Measurements from ENCODE around the gene KIF13A.
"Not testable (repeated sequence)": the region's sequence is repeated elsewhere in the genome, so short reads cannot be mapped to it uniquely, and the experiment has no call there.

KIF13A gene

GRCh38 chr6:17998003-17998402 is 10.6 kb upstream of the KIF13A start:
- no peak for DNase-seq

DNA sequence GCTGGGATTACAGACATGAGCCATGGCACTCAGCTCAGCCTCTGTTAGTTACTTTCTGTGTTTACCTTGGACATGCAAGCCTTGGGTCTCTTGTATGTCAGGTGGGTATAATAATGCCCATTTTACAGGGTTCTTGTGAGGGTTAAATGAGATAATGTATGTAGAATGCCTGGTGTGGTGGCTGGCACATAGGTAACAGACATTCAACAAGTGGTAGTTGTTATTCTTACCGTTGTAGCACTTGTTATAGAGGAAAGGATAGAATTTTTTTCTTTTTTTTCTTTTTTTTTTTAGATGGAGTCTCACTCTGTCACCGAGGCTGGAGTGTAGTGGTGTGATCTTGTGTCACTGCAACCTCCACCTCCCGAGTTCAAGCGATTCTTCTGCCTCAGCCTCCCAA is 8.0 kb upstream of the KIF13A start:
- no peak for DNase-seq

- no peak for DNase-seq
These were observed 6.6 kb upstream of the KIF13A start for GRCh38 chr6:17994019-17994418.

GRCh38 chr6:17988422-17988944 is 1.0 kb upstream of the KIF13A start:
- no peak for DNase-seq

- peak; percentile 28 for DNase-seq
These were observed 424 bp upstream of the KIF13A start for GRCh38 chr6:17987697-17988421.

GRCh38 chr6:17986656-17987446 is 584 bp downstream of the KIF13A start:
- DNase-seq = no peak

DNA sequence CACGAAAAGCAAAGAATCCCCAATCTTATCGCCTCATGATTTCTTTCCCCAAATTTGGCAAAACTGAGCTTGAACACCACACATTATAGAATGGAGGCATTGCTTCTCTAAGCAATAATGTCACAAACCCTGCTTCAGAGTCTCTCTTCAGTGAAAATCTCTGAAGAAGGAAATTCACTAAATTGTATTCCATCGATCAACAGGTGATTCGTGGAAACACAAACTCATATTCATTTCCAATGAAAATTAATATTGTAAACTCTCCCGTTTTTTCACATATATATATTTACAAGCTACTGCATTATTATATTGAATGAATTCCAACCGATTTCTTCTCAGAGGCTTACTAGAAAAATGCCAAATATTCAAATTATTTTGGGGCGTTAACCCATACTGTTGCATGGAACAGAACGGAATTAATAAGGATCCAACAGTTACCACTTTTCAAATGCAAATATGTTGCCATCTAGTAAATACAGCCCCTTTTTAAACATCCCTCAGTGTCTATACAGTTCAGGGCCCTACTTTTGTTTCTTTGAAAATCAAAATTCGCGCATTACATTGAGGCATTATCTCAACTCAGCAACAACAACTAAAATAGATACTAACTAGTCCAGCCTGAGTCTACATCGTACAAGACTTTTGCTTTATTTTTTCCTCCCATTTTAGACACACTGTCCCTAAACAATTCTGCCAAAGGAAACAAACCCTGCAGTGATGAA is 1.3 kb downstream of the KIF13A start:
- no peak for DNase-seq

GRCh38 chr6:17984812-17985670 is 2.4 kb downstream of the KIF13A start:
- no peak for DNase-seq

DNA sequence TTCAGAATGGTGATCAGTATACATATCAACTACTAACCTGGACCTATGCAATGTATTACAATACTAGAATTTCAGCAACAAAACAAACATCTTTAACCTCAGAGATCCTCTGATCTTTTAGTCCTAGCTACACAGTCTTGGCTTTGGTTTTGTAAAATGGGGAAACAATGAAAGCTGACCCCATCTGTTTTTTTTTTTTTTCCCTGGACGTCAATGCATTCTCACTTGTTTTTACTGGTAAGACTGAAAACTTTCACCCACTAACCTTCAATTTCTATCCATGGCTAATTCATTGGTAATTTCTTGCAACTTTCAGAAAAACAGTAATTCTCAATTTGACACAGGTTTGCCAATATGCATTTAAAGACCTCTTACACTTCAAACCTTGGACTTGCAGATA is 3.0 kb downstream of the KIF13A start:
- no peak for DNase-seq

- DNase-seq = no peak
These were observed 3.7 kb downstream of the KIF13A start for GRCh38 chr6:17983730-17984129.

DNA sequence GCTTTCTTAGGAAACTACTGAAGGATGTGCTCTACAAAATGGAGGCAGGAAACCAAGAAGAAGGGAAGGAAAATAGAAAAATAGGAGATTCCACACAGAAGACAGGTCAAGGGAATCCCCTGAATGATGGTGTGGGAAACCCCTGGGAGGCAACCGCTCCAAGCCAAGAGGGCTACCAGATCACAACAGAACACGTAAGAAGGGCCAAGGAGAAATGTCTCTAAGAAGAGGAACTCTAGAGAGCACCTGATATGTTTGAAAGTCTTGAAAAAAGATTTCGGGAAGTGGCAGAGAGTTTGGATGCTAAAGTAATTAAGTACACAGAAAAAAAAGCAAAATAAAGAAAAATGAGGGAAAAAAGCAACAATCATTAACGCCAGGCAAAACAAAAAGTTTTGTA is 7.1 kb downstream of the KIF13A start:
- no peak for DNase-seq

GRCh38 chr6:17979479-17979878 is 8.0 kb downstream of the KIF13A start:
- no peak for DNase-seq

DNA sequence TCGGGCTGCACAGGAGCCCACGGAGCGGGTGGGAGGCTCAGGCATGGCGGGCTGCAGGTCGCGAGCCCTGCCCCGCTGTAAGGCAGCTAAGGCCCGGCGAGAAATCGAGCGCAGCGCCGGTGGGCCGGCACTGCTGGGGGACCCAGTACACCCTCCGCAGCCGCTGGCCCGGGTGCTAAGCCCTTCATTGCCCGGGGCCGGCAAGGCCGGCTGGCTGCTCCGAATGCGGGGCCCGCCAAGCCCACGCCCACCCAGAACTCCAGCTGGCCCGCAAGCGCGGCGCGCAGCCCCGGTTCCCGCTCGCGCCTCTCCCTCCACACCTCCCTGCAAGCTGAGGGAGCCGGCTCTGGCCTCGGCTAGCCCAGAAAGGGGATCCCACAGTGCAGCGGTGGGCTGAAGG is 11.2 kb downstream of the KIF13A start:
- not testable (repeated sequence) for DNase-seq

- DNase-seq = no peak
These were observed 12.7 kb downstream of the KIF13A start for GRCh38 chr6:17974570-17975368.

DNA sequence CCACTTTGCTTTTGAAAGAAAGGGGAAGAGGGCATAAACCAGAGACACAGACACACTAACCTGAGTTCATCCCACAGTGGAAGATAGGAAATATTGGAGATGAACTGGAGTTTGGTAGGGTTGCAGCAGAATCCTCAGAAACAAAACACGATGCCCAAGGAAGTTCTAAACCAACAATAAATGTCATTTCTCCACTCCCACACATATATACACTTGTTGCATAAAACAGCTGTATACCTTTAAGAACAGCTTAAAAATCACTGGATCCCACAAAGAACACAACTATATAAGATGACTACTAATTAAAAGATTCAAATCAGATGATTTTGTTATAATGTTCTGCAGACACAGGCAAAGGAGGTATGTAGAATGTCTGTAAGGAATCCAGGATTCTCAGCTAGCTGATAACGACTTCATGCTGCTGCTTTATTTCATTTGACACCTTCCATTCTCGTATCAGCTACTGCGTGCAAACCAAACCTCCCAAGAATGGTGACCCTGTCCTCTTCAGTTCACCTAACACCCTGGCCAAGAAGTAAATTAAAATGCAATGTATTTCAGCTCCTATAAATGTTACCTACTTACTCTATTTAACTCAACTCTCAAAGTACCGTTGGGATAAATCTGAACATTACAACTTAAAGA is 14.3 kb downstream of the KIF13A start:
- DNase-seq = no peak

DNA sequence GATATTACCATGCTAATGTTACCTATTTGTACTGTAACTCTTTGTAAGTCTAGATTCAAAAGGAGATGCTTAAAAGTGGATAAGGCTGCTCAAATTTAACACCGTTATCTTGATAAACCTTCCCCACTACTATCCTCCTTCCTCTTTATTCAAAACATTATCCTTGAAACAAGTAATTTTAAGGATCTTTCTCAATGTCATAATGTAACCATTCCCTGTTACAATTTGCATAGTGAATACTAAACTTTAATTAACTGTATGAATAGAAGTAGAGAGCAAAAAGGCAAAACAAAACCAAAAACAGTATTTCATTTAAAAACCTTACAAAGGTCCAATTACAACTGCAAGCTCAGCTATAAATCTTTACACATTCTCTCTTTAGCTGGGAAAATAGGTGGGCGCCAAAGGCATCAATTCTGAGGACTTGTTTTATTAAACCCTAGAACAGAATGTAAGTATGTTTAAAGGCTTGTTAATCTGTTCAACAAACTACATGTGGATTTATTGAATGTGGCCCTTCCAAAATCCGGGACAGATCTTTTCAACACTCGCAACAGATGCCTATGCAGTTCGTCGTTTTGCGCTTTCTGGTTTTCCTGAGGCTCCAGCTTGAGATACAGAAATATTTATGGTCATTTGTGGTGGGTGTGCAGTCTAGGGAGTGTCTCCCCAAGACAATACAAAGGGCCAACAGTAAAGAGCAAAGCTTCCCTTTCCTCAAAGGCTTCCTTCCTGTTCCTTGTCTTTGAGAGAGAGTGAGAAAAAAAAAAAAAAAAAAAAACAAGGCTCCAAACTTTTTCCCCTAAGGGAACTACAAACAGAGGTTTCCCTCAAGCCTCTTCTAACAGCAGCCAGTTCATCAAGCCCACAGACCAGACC is 15.1 kb downstream of the KIF13A start:
- no peak for DNase-seq

GRCh38 chr6:17971128-17972073 is 16.0 kb downstream of the KIF13A start:
- no peak for DNase-seq

GRCh38 chr6:17968876-17969275 is 18.6 kb downstream of the KIF13A start:
- DNase-seq = no peak

All from CD4-positive, alpha-beta T cell treated with Interleukin-17A for 4 hours (primary cell).